Measurements from ENCODE around the gene LYZL6.

- TF ChIP-seq POLR2A (IDR thresholded peaks at IDR 0.05) = no peak
- TF ChIP-seq, protein P1, sequence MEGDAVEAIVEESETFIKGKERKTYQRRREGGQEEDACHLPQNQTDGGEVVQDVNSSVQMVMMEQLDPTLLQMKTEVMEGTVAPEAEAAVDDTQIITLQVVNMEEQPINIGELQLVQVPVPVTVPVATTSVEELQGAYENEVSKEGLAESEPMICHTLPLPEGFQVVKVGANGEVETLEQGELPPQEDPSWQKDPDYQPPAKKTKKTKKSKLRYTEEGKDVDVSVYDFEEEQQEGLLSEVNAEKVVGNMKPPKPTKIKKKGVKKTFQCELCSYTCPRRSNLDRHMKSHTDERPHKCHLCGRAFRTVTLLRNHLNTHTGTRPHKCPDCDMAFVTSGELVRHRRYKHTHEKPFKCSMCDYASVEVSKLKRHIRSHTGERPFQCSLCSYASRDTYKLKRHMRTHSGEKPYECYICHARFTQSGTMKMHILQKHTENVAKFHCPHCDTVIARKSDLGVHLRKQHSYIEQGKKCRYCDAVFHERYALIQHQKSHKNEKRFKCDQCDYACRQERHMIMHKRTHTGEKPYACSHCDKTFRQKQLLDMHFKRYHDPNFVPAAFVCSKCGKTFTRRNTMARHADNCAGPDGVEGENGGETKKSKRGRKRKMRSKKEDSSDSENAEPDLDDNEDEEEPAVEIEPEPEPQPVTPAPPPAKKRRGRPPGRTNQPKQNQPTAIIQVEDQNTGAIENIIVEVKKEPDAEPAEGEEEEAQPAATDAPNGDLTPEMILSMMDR (IDR thresholded peaks at IDR 0.05) = no peak
Observed at GRCh38 chr17:35913609-35914008, 29.9 kb downstream of the LYZL6 start.

Data from testis (tissue), 2 donors.